CD8-positive, alpha-beta memory T cell (primary cell): ENCODE data around the gene ART4. TPM values are rescaled to one million over a fixed set of nuclear protein-coding genes. Genes with fewer than 3 reads are reported as not detected.

Source experiments
- CTCF ChIA-PET: fragments of 350-600 bp; sonication (Branson Sonifier 250); formaldehyde crosslinking; loops from one replicate; lab custom pipeline; 2021; ENCODE audit warnings: antibody characterized with exemption; lab: Charles Lee
- POLR2A ChIA-PET: fragments of 350-600 bp; sonication (Branson Sonifier 250); formaldehyde crosslinking; loops from one replicate; lab custom pipeline; 2021; ENCODE audit warnings: antibody characterized with exemption; lab: Charles Lee
- DNase-seq, 5 donors: peaks; one replicate each; pipeline versions ENCODE4 v3.0.0 to v3.0.0-alpha.2; 2020 to 2022; ENCODE audit warnings: mixed read lengths in 1 of 5
- H3K27ac ChIP-seq: one replicate; pipeline ENCODE4 v1.7.0; 2013; ENCODE audit warnings: low read depth, mild to moderate bottlenecking, low read length, moderate library complexity
- H3K27me3 ChIP-seq: 2 replicates; pipeline ENCODE4 v1.7.0; 2013; ENCODE audit warnings: low read length, mild to moderate bottlenecking; ENCODE audit not compliant: insufficient read depth, poor library complexity, severe bottlenecking
- H3K36me3 ChIP-seq: 2 replicates; pipeline ENCODE4 v1.7.0; 2013; ENCODE audit warnings: mild to moderate bottlenecking, low read length, moderate library complexity; ENCODE audit not compliant: insufficient read depth
- H3K4me1 ChIP-seq: 2 replicates; pipeline ENCODE4 v1.7.0; 2013; ENCODE audit warnings: mild to moderate bottlenecking, low read length, moderate library complexity; ENCODE audit not compliant: insufficient read depth
- H3K4me3 ChIP-seq: 2 replicates; pipeline ENCODE4 v1.7.0; 2013; ENCODE audit warnings: mild to moderate bottlenecking, low read length
- H3K9me3 ChIP-seq: 2 replicates; pipeline ENCODE4 v1.7.0; 2013; ENCODE audit warnings: mild to moderate bottlenecking, low read length
- H3K27ac Mint-ChIP-seq, 8 donors: one replicate each; pipeline ENCODE4 v1.8.0; 2020 to 2021; ENCODE audit warnings: mixed read lengths in 8 of 8, mild to moderate bottlenecking in 6 of 8, inconsistent platforms in 3 of 8, moderate library complexity in 3 of 8
- H3K27me3 Mint-ChIP-seq, 2 donors: one replicate each; pipeline ENCODE4 v1.8.0; 2020 to 2021; ENCODE audit warnings: mixed read lengths in 2 of 2, mild to moderate bottlenecking in 1 of 2, moderate library complexity in 1 of 2
- H3K36me3 Mint-ChIP-seq, 3 donors: one replicate each; pipeline ENCODE4 v1.8.0; 2020 to 2021; ENCODE audit warnings: mixed read lengths in 3 of 3, inconsistent platforms in 1 of 3, mild to moderate bottlenecking in 1 of 3
- H3K4me1 Mint-ChIP-seq, 3 donors: one replicate each; pipeline ENCODE4 v1.8.0; 2020 to 2021; ENCODE audit warnings: mixed read lengths in 3 of 3, inconsistent platforms in 1 of 3, mild to moderate bottlenecking in 1 of 3
- H3K4me3 Mint-ChIP-seq, 7 donors: one replicate each; pipeline ENCODE4 v1.8.0; 2020 to 2021; ENCODE audit warnings: mixed read lengths in 7 of 7, mild to moderate bottlenecking in 6 of 7, moderate library complexity in 4 of 7, inconsistent platforms in 2 of 7
- H3K9me3 Mint-ChIP-seq, 5 donors: one replicate each; pipeline ENCODE4 v1.8.0; 2020 to 2022; ENCODE audit warnings: mixed read lengths in 5 of 5, mild to moderate bottlenecking in 3 of 5, moderate library complexity in 2 of 5, inconsistent platforms in 1 of 5
- polyA plus RNA-seq: library from polyadenylated mRNA; unstranded; fragments of 300-500 nt; fragmentation: Illumina TruSeq; gene quantifications from one replicate; pipeline ENCODE4 v1.2.3, GENCODE V29; 2021
- total RNA-seq, 2 experiments: library from RNA; stranded (reverse); gene quantifications; one replicate each; pipeline ENCODE4 v1.2.3, GENCODE V29; 2021

Gene ART4, protein sequence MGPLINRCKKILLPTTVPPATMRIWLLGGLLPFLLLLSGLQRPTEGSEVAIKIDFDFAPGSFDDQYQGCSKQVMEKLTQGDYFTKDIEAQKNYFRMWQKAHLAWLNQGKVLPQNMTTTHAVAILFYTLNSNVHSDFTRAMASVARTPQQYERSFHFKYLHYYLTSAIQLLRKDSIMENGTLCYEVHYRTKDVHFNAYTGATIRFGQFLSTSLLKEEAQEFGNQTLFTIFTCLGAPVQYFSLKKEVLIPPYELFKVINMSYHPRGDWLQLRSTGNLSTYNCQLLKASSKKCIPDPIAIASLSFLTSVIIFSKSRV
- total RNA-seq (not detected), polyA plus RNA-seq (not detected)

DNA sequence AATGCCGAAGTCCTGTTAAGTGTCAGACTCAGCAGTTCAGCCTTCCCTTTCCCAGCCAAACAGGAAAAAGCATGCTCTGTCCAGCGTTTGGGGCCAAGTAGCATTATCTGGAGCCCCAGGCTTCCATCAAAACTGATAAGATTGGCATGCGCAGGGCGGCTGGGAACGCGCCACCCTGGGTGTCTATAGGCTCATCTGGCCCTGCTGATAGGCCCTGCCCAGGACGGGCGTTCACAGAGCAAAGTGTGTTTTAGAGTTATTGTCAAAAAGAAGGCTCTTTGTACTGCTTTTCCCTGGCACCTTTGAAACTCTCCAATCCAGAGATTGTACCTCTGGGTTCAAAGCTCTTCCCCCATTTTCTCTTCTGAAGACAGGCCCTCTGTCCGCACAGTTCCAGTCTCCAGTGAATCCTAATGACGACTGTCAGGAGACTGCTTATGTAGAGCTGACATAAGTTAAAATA is at the start of gene ART4:
Gene ART4, minus strand, starts transcription at position 102 of the 463 bp plus-strand sequence. CDS start 413 bp downstream, outside the sequence.
- Mint-ChIP-seq H3K27ac (no peak within 1 kb of the TSS), H3K9me3 (no peaks in the 10 kb centered on the region), H3K27me3 (peaks cover 9 to 32% of the 10 kb centered on the region in 2 donors), H3K36me3 (peaks cover 0 to 7% (median 0%) of the 10 kb centered on the region in 3 donors), H3K4me3 (no peak within 1 kb of the TSS), H3K4me1 (peaks cover 0 to 4% (median 3%) of the 10 kb centered on the region in 3 donors)
- no peaks in the 10 kb centered on the region for H3K27me3 ChIP-seq
- no peak for DNase-seq
- ChIA-PET POLR2A (no interaction called here), CTCF (interaction anchor here (1.3 to 1.8 kb wide), 3 partner anchors 120 to 152 kb away, joined by 3 to 7 read pairs (median 3); no protein-coding TSS in a partner anchor)
- no peaks in the 10 kb centered on the region for H3K4me1 ChIP-seq
- no peak within 1 kb of the TSS for H3K4me3 ChIP-seq
- no peaks in the 10 kb centered on the region for H3K36me3 ChIP-seq
- H3K9me3 ChIP-seq: no peaks in the 10 kb centered on the region
- no peak within 1 kb of the TSS for H3K27ac ChIP-seq

DNA sequence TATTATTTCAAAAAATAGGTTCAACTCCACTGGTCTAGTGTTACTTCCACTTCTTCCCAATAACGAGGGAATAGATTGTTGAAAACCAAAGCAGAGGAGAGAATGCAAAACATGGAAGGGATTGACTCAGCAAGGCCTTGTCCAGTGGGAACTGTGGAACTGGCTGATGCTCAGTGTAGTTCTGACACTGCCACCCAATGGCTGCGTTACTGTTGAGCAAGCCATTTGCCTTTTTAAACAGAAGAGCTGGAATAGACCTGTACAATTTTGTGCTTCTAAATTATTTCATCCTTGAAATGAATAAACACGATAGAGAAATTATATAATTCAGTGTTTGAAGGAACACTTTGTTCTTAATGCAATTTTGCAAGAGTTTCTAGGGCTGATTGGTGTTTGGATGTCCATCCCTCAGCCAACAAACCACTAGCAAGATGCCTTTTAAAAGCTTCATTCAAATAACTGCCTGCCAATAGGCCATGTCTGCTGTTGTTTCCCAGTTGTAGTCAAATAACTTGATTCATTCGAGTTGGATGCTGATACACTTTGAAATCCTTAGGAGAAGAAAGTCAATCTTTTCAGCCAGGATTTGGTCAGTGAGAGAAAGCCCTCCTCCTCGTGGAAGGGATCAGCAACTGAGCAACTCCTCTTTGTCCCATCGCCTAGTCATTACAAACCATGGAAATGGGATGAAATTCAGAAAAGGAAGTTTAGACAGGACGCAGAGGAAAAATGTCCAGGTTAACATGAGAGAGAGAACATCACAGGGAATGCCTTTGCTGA is 49.6 kb upstream of the ART4 start:
- Histone ChIP-seq H3K4me1 (no peaks in the 10 kb centered on the region), H3K4me3 (no peak overlapping the region), H3K27me3 (no peaks in the 10 kb centered on the region), H3K36me3 (no peaks in the 10 kb centered on the region), H3K9me3 (no peaks in the 10 kb centered on the region), H3K27ac (no peak overlapping the region)
- no peak for DNase-seq
- Mint-ChIP-seq H3K27ac (no peak overlapping the region), H3K36me3 (no peaks in the 10 kb centered on the region), H3K4me1 (no peaks in the 10 kb centered on the region), H3K9me3 (no peaks in the 10 kb centered on the region), H3K4me3 (no peak overlapping the region), H3K27me3 (peaks cover 3 to 5% of the 10 kb centered on the region in 2 donors)
- ChIA-PET CTCF (no interaction called here), POLR2A (no interaction called here)

DNA sequence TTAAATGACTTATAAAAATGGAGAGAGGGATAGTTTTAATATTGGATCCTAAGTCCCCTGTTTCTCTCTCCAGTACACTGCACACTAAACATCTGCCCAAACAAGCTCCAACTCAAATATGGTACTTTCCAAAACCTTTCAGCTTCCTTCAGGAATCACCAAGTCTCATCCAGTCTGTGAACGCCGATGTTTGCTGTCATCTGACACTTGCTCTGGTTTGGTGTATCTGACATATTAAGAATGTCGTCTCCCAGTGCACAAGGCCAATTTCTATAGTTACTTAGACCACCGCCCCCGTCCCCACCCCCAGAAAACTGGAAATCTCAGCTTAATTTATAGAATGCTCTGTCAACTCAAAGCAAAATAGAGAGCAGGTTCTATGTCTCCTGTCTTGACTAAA is 47.4 kb upstream of the ART4 start:
- CTCF ChIA-PET: interaction anchor here (1.0 kb wide), 1 partner anchor 18 kb away, joined by 3 read pairs; no protein-coding TSS in a partner anchor
- Mint-ChIP-seq H3K27me3 (peaks cover 11 to 23% of the 10 kb centered on the region in 2 donors), H3K36me3 (no peaks in the 10 kb centered on the region), H3K9me3 (no peaks in the 10 kb centered on the region), H3K4me3 (no peak overlapping the region), H3K27ac (no peak overlapping the region), H3K4me1 (peaks cover 2 to 10% (median 9%) of the 10 kb centered on the region in 3 donors)
- H3K4me3 ChIP-seq: no peak overlapping the region
- H3K36me3 ChIP-seq: no peaks in the 10 kb centered on the region
- DNase-seq: no peak
- no peak overlapping the region for H3K27ac ChIP-seq
- H3K27me3 ChIP-seq: no peaks in the 10 kb centered on the region
- POLR2A ChIA-PET: no interaction called here
- peaks cover 1% of the 10 kb centered on the region for H3K4me1 ChIP-seq
- no peaks in the 10 kb centered on the region for H3K9me3 ChIP-seq

DNA sequence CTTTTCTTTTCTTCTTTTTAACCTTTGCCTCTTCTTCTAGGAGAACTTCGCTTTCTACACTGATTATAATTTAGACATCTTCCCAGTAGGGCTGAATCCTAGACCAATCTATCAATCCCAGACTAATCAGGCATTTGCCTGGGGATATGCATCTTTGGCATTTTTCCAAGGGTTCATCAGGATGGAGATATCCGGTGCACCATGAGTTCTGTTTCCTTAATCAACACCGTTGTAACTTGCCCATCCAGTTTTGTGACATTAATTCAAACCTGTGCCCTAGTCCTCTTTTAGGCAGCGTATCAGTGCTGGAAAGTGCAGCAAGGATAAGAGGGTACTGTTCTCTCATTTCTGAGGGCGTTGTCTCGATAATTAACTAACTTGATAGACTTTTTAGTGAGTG is 42.9 kb upstream of the ART4 start:
- Mint-ChIP-seq H3K27me3 (peaks cover 15 to 30% of the 10 kb centered on the region in 2 donors), H3K27ac (no peak overlapping the region), H3K4me3 (no peak overlapping the region), H3K4me1 (peaks cover 17 to 28% (median 24%) of the 10 kb centered on the region in 3 donors), H3K9me3 (no peaks in the 10 kb centered on the region), H3K36me3 (no peaks in the 10 kb centered on the region)
- H3K27me3 ChIP-seq: no peaks in the 10 kb centered on the region
- no peak overlapping the region for H3K4me3 ChIP-seq
- H3K4me1 ChIP-seq: peaks cover 20% of the 10 kb centered on the region
- no peaks in the 10 kb centered on the region for H3K36me3 ChIP-seq
- POLR2A ChIA-PET: no interaction called here
- H3K9me3 ChIP-seq: no peaks in the 10 kb centered on the region
- H3K27ac ChIP-seq: no peak overlapping the region
- DNase-seq: no peak
- CTCF ChIA-PET: interaction anchor here (1.4 kb wide), 1 partner anchor 116 kb away, joined by 3 read pairs; a partner anchor contains a TSS

DNA sequence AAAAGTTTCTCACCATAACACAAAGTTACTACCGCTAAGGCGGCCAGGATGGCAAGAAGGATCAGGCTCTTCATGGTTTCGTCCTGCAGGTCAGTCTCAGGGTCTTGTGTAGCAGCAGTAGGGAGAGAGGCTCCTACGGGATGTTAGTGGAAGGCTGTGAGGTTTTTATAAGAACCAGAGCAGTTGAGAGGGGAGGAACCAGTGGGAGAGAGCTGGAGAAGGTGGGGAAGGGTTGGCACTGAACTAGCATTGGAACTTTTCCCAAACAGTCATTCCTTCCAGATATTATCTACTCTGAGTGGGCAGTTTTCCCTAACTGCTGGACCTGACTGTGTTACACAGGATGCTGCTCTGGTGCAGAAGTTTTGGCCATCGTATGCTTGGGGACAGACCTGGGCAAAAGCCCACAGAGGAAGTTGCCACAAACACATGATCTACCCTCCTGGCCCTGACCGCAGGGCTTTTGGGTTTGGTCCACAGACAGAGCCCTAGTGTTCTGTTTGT is 42.4 kb upstream of the ART4 start, which contains the start of gene MGP:
Gene MGP, minus strand, starts transcription at position 137 of the 504 bp plus-strand sequence. Its CDS starts 63 bp downstream, at position 74.
- no peaks in the 10 kb centered on the region for H3K9me3 Mint-ChIP-seq
- Histone ChIP-seq H3K4me3 (no peak within 1 kb of the TSS), H3K27ac (no peak within 1 kb of the TSS), H3K9me3 (no peaks in the 10 kb centered on the region), H3K4me1 (peaks cover 23% of the 10 kb centered on the region), H3K36me3 (no peaks in the 10 kb centered on the region), H3K27me3 (no peaks in the 10 kb centered on the region)
- no peaks in the 10 kb centered on the region for H3K36me3 Mint-ChIP-seq
- ChIA-PET POLR2A (no interaction called here), CTCF (no interaction called here)
- DNase-seq: no peak
- H3K27me3 Mint-ChIP-seq: peaks cover 15 to 30% of the 10 kb centered on the region in 2 donors
- H3K27ac Mint-ChIP-seq: peak within 1 kb of the TSS in 5 of 8 donors; percentile 15 to 81 (median 62)
- H3K4me3 Mint-ChIP-seq: peak within 1 kb of the TSS; percentile 2 to 71 (median 55)
- peaks cover 22 to 33% (median 27%) of the 10 kb centered on the region in 3 donors for H3K4me1 Mint-ChIP-seq

DNA sequence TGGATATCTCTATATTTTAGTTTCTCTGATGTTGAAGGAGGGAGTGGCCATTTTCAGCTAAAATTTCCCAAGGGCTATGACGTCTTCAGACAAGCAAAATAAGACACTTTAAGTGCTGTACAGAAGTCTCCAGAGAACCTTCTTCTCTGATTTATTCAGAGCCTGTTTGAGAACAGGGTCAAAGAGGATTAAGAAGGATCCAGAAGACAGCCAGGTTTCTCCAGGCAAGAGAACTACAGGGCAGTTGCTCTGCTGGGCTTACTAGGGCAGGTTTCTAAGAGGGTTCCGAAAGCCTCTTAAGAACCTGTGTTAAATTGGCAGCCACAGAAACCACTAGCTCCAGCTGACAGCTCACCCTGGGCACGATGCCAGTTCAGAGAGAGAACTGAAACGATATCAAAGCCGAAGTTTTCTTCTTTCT is 41.1 kb upstream of the ART4 start:
- ChIA-PET CTCF (interaction anchor here (0.7 to 1.0 kb wide), 2 partner anchors 12 to 39 kb away, joined by 3 to 5 read pairs; no protein-coding TSS in a partner anchor), POLR2A (interaction anchor here (0.6 to 1.4 kb wide), 3 partner anchors 72 to 350 kb away, joined by 3 to 5 read pairs (median 4); partner anchors contain the start of genes C12orf60 and WBP11)
- Histone ChIP-seq H3K36me3 (no peaks in the 10 kb centered on the region), H3K27me3 (no peaks in the 10 kb centered on the region), H3K4me3 (no peak overlapping the region), H3K4me1 (peaks cover 28% of the 10 kb centered on the region), H3K9me3 (no peaks in the 10 kb centered on the region), H3K27ac (no peak overlapping the region)
- Mint-ChIP-seq H3K9me3 (no peaks in the 10 kb centered on the region), H3K27ac (peak overlapping the region in 6 of 8 donors; percentile 15 to 81 (median 66)), H3K4me1 (peaks cover 32 to 39% (median 35%) of the 10 kb centered on the region in 3 donors), H3K27me3 (peaks cover 15 to 34% of the 10 kb centered on the region in 2 donors), H3K36me3 (peaks cover 0 to 3% (median 0%) of the 10 kb centered on the region in 3 donors), H3K4me3 (peak overlapping the region; percentile 2 to 71 (median 55))
- DNase-seq: peak; percentile 67 to 90 (median 82)

DNA sequence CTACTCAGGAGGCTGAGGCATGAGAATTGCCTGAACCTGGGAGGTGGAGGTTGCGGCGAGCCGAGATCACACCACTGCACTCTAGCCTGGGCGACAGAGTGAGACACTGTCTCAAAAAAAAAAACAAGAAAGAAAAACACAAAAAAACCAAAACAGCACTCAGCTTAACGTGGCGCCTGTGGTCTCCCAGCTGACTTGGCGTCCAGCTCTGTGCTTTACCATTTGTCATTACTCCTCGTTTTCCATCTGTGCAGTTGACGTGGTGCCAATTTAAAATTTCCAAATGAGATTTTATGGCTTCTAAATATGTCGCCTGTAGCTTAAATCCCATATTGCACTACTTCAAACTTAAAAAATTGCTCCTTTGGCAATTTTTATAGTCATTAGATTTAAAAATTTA is 40.4 kb upstream of the ART4 start:
- Histone ChIP-seq H3K27me3 (no peaks in the 10 kb centered on the region), H3K36me3 (no peaks in the 10 kb centered on the region), H3K4me1 (peaks cover 28% of the 10 kb centered on the region), H3K27ac (no peak overlapping the region), H3K4me3 (no peak overlapping the region), H3K9me3 (no peaks in the 10 kb centered on the region)
- ChIA-PET CTCF (interaction anchor here (1.0 kb wide), 1 partner anchor 11 kb away, joined by 5 read pairs; no protein-coding TSS in a partner anchor), POLR2A (interaction anchor here (0.6 to 1.4 kb wide), 2 partner anchors 80 to 350 kb away, joined by 4 to 5 read pairs; partner anchors contain the start of genes C12orf60 and WBP11)
- Mint-ChIP-seq H3K9me3 (no peaks in the 10 kb centered on the region), H3K27ac (no peak overlapping the region), H3K27me3 (peaks cover 15 to 32% of the 10 kb centered on the region in 2 donors), H3K4me1 (peaks cover 32 to 39% (median 36%) of the 10 kb centered on the region in 3 donors), H3K4me3 (no peak overlapping the region), H3K36me3 (peaks cover 0 to 3% (median 0%) of the 10 kb centered on the region in 3 donors)
- no peak for DNase-seq
